ENCODE data around the gene SNX9.
"Not testable (repeated sequence)": the region's sequence is repeated elsewhere in the genome, so short reads cannot be mapped to it uniquely, and the experiment has no call there.

Gene SNX9

GRCh38 chr6:157830354-157831017 is 7.4 kb downstream of the SNX9 start:
- no peak overlapping the region for H3K4me3 ChIP-seq (ENCODE audit: low read depth, low read length)

GRCh38 chr6:157831018-157831369 is 7.9 kb downstream of the SNX9 start:
- no peak overlapping the region for H3K4me3 ChIP-seq (ENCODE audit: low read depth, low read length)

- H3K4me3 ChIP-seq (ENCODE audit: low read depth, low read length) = no peak overlapping the region
Measured at GRCh38 chr6:157831424-157832249, 8.6 kb downstream of the SNX9 start.

- H3K4me3 ChIP-seq (ENCODE audit: low read depth, low read length) = no peak overlapping the region
Measured at GRCh38 chr6:157832250-157832967, 9.4 kb downstream of the SNX9 start.

- H3K4me3 ChIP-seq (ENCODE audit: low read depth, low read length) = no peak overlapping the region
Measured at GRCh38 chr6:157834549-157834948, 11.5 kb downstream of the SNX9 start.

- no peak overlapping the region for H3K4me3 ChIP-seq (ENCODE audit: low read depth, low read length)
Measured at GRCh38 chr6:157838718-157839430, 15.8 kb downstream of the SNX9 start.

GRCh38 chr6:157839606-157840005 is 16.6 kb downstream of the SNX9 start:
- no peak overlapping the region for H3K4me3 ChIP-seq (ENCODE audit: low read depth, low read length)

- H3K4me3 ChIP-seq (ENCODE audit: low read depth, low read length) = no peak overlapping the region
Measured at GRCh38 chr6:157840261-157840660, 17.2 kb downstream of the SNX9 start.

- no peak overlapping the region for H3K4me3 ChIP-seq (ENCODE audit: low read depth, low read length)
Measured at GRCh38 chr6:157840776-157841175, 17.7 kb downstream of the SNX9 start.

- no peak overlapping the region for H3K4me3 ChIP-seq (ENCODE audit: low read depth, low read length)
Measured at GRCh38 chr6:157841211-157841840, 18.3 kb downstream of the SNX9 start.

- no peak overlapping the region for H3K4me3 ChIP-seq (ENCODE audit: low read depth, low read length)
Measured at GRCh38 chr6:157842212-157842611, 19.2 kb downstream of the SNX9 start.

GRCh38 chr6:157844196-157844595 is 21.1 kb downstream of the SNX9 start:
- not testable (repeated sequence) for H3K4me3 ChIP-seq (ENCODE audit: low read depth, low read length)

GRCh38 chr6:157845493-157846259 is 22.6 kb downstream of the SNX9 start:
- H3K4me3 ChIP-seq (ENCODE audit: low read depth, low read length) = no peak overlapping the region

- H3K4me3 ChIP-seq (ENCODE audit: low read depth, low read length) = no peak overlapping the region
Measured at GRCh38 chr6:157847846-157848245, 24.8 kb downstream of the SNX9 start.

- H3K4me3 ChIP-seq (ENCODE audit: low read depth, low read length) = no peak overlapping the region
Measured at GRCh38 chr6:157848693-157849092, 25.6 kb downstream of the SNX9 start.

GRCh38 chr6:157849288-157850017 is 26.4 kb downstream of the SNX9 start:
- no peak overlapping the region for H3K4me3 ChIP-seq (ENCODE audit: low read depth, low read length)

GRCh38 chr6:157850030-157850429 is 27.0 kb downstream of the SNX9 start:
- H3K4me3 ChIP-seq (ENCODE audit: low read depth, low read length) = no peak overlapping the region

GRCh38 chr6:157853018-157853805 is 30.2 kb downstream of the SNX9 start:
- H3K4me3 ChIP-seq (ENCODE audit: low read depth, low read length) = no peak overlapping the region

All from iPS-11a (cell line).